ENCODE results near the gene HOXD13. TPM values are rescaled to one million over a fixed set of nuclear protein-coding genes. Genes with fewer than 3 reads are reported as not detected.

HOXD13 gene
- total and polyA plus RNA-seq, 7 experiments from 2014 or later, result not detected

DNA sequence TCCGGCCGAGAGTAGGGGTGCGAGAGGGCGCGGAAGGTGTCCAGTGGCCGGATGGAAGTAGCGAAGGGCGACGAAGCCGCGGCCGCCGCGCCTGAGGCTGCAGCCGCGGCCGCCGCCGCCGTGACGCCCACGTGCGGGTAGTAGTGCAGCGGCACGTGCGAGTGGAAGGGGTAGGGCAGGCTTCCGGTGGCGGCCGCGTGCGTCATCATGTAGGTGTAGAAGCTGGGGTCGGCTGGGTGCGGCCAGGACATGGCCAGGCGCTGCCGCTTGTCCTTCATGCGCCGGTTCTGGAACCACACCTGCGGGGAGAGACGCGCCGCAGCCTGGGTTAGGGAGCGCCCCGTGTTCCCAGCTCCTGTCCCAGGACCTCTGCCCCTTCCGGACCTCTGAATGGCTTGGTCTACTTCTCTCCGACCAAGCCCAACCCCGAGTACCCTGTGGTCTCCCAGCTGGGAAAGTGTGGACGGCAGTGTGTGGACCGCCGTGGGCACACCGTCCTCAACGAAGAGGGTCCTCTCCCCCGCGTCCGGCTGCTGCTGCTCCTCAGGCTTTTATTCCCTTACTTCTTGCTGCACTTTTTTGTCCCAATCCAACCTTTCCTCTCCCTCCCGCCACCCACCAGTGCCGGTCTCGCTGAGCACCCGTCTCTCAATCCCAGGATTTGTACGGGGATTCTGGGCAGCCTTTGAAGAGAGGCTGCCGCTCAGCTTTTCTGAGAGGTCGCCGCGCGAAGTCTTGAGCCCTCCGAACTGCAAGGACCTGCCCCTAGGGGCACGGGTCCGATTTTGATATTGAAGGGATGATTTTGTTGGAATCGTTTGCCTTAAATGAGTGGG lies 11.8 kb upstream of the HOXD13 start:
- peaks cover 7 to 84% (median 50%) of the 10 kb centered on the region in 11 donors for H3K9me3 Mint-ChIP-seq
- peaks cover 64 to 81% (median 78%) of the 10 kb centered on the region in 5 donors for H3K27me3 Mint-ChIP-seq
- no peaks in the 10 kb centered on the region for H3K36me3 ChIP-seq (ENCODE audit: control insufficient read depth in 2 of 3, insufficient read depth in 3 of 3, low read length in 3 of 3)
- DNase-seq (no peak), ATAC-seq (no peak)
- H3K4me3 Mint-ChIP-seq, result peak overlapping the region; percentile 30 to 79 (median 56)
- peak overlapping the region; percentile 71 to 98 (median 87) for H3K27ac Mint-ChIP-seq
- H3K4me1 ChIP-seq (ENCODE audit: control insufficient read depth in 2 of 2, insufficient read depth in 2 of 2, low read length in 2 of 2), result peaks cover 0 to 7% of the 10 kb centered on the region in 2 donors
- POLR2A ChIA-PET, result no interaction called here
- peaks cover 0 to 64% (median 8%) of the 10 kb centered on the region in 3 experiments for H3K9me3 ChIP-seq (ENCODE audit: control insufficient read depth in 2 of 3, low read length in 3 of 3)
- no peak overlapping the region for H3K4me3 ChIP-seq (ENCODE audit: low read length)
- intact Hi-C loops (cut with micrococcal nuclease), result loop anchor here (1.0 to 10.0 kb wide), 2 partner anchors 27 to 1746 kb away; partner anchors contain the start of genes HOXD11 (in 1 of the 2) and SP9 (in 1 of the 2)
- H3K4me1 Mint-ChIP-seq, result peaks cover 0 to 29% (median 15%) of the 10 kb centered on the region in 7 donors
- H3K36me3 Mint-ChIP-seq, result peaks cover 0 to 42% (median 5%) of the 10 kb centered on the region in 5 donors
- CTCF ChIA-PET, result no interaction called here
- no peak overlapping the region for H3K27ac ChIP-seq (ENCODE audit: low read depth, low read length)
- peaks cover 36 to 81% of the 10 kb centered on the region in 2 donors for H3K27me3 ChIP-seq (ENCODE audit: control insufficient read depth in 2 of 2, insufficient read depth in 2 of 2, low read length in 2 of 2)

DNA sequence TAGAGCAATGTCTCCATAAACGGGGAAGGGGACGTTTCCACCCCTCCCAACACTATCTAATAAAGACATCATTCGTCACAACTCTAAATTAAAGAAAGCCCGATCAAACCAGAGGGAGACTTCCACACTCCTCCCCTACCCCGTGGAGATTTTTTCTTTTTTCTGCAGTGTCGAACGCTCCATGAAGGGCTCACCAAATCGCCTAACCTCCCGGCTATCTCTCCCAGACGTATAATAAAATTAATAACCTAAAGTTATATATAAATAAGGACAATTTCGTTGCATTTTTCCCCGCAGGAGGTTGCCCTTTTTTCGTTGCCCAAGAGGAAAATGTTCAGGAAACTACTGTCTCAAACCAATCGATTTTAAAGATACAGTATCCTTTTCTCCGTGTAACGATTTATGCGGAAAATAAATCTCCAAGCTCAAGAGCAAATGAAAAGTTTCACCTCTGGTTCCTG lies 11.1 kb upstream of the HOXD13 start:
- Histone ChIP-seq H3K4me1 (ENCODE audit: control insufficient read depth in 2 of 2, insufficient read depth in 2 of 2, low read length in 2 of 2) (peaks cover 0 to 7% of the 10 kb centered on the region in 2 donors), H3K36me3 (ENCODE audit: control insufficient read depth in 2 of 3, insufficient read depth in 3 of 3, low read length in 3 of 3) (no peaks in the 10 kb centered on the region), H3K9me3 (ENCODE audit: control insufficient read depth in 2 of 3, low read length in 3 of 3) (peaks cover 0 to 63% (median 8%) of the 10 kb centered on the region in 3 experiments), H3K27me3 (ENCODE audit: control insufficient read depth in 2 of 2, insufficient read depth in 2 of 2, low read length in 2 of 2) (peaks cover 37 to 82% of the 10 kb centered on the region in 2 donors), H3K27ac (ENCODE audit: low read depth, low read length) (no peak overlapping the region), H3K4me3 (ENCODE audit: low read length) (no peak overlapping the region)
- peaks cover 0 to 30% (median 17%) of the 10 kb centered on the region in 7 donors for H3K4me1 Mint-ChIP-seq
- intact Hi-C loops (cut with micrococcal nuclease), result loop anchor here (1.0 to 10.0 kb wide), 2 partner anchors 26 to 1747 kb away; partner anchors contain the start of genes HOXD11 (in 1 of the 2) and SP9 (in 1 of the 2)
- ChIA-PET POLR2A (no interaction called here), CTCF (no interaction called here)
- peaks cover 6 to 80% (median 49%) of the 10 kb centered on the region in 11 donors for H3K9me3 Mint-ChIP-seq
- H3K27ac Mint-ChIP-seq, result peak overlapping the region; percentile 71 to 98 (median 87)
- DNase-seq (no peak), ATAC-seq (no peak)
- H3K27me3 Mint-ChIP-seq, result peaks cover 61 to 80% (median 74%) of the 10 kb centered on the region in 5 donors
- peaks cover 0 to 42% (median 5%) of the 10 kb centered on the region in 5 donors for H3K36me3 Mint-ChIP-seq
- peak overlapping the region in 9 of 10 donors; percentile 30 to 79 (median 56) for H3K4me3 Mint-ChIP-seq

DNA sequence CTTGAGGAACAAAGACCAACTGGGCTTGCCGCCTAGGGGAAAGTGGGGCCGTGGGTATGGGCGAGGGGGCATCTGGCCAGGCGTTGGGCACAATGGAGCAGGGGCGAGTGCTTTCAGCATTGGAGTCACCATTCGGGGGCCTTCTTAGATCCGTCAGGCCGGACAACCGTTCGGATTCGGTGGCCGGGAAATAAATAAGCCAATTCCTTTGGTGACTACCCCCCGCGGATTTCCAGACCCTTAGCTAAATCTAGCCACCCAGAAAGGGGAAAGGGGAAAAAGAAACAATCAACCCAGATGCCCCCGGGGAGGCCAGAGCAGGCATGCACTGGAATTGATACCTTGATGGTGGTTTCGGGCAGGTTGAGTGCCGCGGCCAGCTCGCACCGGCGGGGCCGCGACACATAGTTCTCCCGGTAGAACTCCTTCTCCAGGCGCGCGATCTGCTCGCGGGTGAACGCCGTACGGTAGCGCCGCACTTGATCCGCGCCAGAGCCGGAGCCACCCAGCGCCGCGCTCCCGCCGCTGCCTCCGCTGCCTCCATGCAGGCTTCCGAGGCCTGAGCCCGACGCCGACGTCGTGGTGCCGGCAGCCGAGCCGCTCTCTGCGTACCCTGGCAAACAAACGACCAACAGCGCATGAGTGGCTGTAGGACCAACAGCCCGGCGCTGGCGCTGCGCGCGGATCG lies 10.5 kb upstream of the HOXD13 start:
- H3K4me3 Mint-ChIP-seq, result peak overlapping the region in 7 of 10 donors; percentile 29 to 79 (median 57)
- H3K27ac Mint-ChIP-seq, result peak overlapping the region; percentile 71 to 98 (median 87)
- intact Hi-C loops (cut with micrococcal nuclease), result loop anchor here (1.0 to 10.0 kb wide), 2 partner anchors 25 to 1747 kb away; partner anchors contain the start of genes HOXD11 (in 1 of the 2) and SP9 (in 1 of the 2)
- peaks cover 61 to 81% (median 74%) of the 10 kb centered on the region in 5 donors for H3K27me3 Mint-ChIP-seq
- H3K9me3 ChIP-seq (ENCODE audit: control insufficient read depth in 2 of 3, low read length in 3 of 3), result peaks cover 0 to 63% (median 13%) of the 10 kb centered on the region in 3 experiments
- CTCF ChIA-PET, result no interaction called here
- peaks cover 0 to 32% (median 21%) of the 10 kb centered on the region in 7 donors for H3K4me1 Mint-ChIP-seq
- H3K36me3 ChIP-seq (ENCODE audit: control insufficient read depth in 2 of 3, insufficient read depth in 3 of 3, low read length in 3 of 3), result no peaks in the 10 kb centered on the region
- peaks cover 4 to 80% (median 49%) of the 10 kb centered on the region in 11 donors for H3K9me3 Mint-ChIP-seq
- H3K27ac ChIP-seq (ENCODE audit: low read depth, low read length), result no peak overlapping the region
- H3K27me3 ChIP-seq (ENCODE audit: control insufficient read depth in 2 of 2, insufficient read depth in 2 of 2, low read length in 2 of 2), result peaks cover 41 to 82% of the 10 kb centered on the region in 2 donors
- H3K4me1 ChIP-seq (ENCODE audit: control insufficient read depth in 2 of 2, insufficient read depth in 2 of 2, low read length in 2 of 2), result peaks cover 0 to 7% of the 10 kb centered on the region in 2 donors
- peaks cover 0 to 44% (median 5%) of the 10 kb centered on the region in 5 donors for H3K36me3 Mint-ChIP-seq
- no peak overlapping the region for H3K4me3 ChIP-seq (ENCODE audit: low read length)
- POLR2A ChIA-PET, result no interaction called here
- no peak for DNase-seq
- ATAC-seq, result no peak

DNA sequence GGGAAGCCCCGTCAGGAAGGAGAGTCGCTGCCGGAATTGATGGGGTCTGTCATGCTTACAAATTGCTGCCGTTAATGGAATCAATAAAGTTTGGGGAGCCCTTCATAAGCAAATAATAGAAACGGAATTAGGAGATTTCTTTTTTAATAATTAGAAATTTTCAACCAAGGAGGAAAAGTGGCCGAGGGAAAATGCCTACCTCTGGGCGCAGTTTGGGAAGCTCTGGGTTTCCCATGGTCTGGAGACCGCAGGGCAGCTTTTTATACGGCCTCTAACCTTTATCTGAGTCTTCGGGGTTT lies 10.0 kb upstream of the HOXD13 start:
- ATAC-seq, result no peak
- Histone ChIP-seq H3K4me3 (ENCODE audit: low read length) (no peak overlapping the region), H3K9me3 (ENCODE audit: control insufficient read depth in 2 of 3, low read length in 3 of 3) (peaks cover 0 to 63% (median 13%) of the 10 kb centered on the region in 3 experiments), H3K27ac (ENCODE audit: low read depth, low read length) (no peak overlapping the region), H3K4me1 (ENCODE audit: control insufficient read depth in 2 of 2, insufficient read depth in 2 of 2, low read length in 2 of 2) (peaks cover 0 to 7% of the 10 kb centered on the region in 2 donors), H3K36me3 (ENCODE audit: control insufficient read depth in 2 of 3, insufficient read depth in 3 of 3, low read length in 3 of 3) (no peaks in the 10 kb centered on the region), H3K27me3 (ENCODE audit: control insufficient read depth in 2 of 2, insufficient read depth in 2 of 2, low read length in 2 of 2) (peaks cover 37 to 84% of the 10 kb centered on the region in 2 donors)
- ChIA-PET POLR2A (no interaction called here), CTCF (no interaction called here)
- peak overlapping the region in 8 of 9 donors; percentile 59 to 98 (median 74) for H3K27ac Mint-ChIP-seq
- peak overlapping the region in 6 of 10 donors; percentile 29 to 76 (median 58) for H3K4me3 Mint-ChIP-seq
- DNase-seq, result no peak
- H3K4me1 Mint-ChIP-seq, result peaks cover 0 to 32% (median 21%) of the 10 kb centered on the region in 7 donors
- peaks cover 0 to 45% (median 5%) of the 10 kb centered on the region in 5 donors for H3K36me3 Mint-ChIP-seq
- intact Hi-C loops (cut with micrococcal nuclease), result loop anchor here in 1 of 2 donors (10.0 kb wide), 1 partner anchor 1748 kb away; the partner anchor contains the start of gene SP9
- H3K27me3 Mint-ChIP-seq, result peaks cover 66 to 82% (median 74%) of the 10 kb centered on the region in 5 donors
- peaks cover 5 to 80% (median 50%) of the 10 kb centered on the region in 11 donors for H3K9me3 Mint-ChIP-seq

DNA sequence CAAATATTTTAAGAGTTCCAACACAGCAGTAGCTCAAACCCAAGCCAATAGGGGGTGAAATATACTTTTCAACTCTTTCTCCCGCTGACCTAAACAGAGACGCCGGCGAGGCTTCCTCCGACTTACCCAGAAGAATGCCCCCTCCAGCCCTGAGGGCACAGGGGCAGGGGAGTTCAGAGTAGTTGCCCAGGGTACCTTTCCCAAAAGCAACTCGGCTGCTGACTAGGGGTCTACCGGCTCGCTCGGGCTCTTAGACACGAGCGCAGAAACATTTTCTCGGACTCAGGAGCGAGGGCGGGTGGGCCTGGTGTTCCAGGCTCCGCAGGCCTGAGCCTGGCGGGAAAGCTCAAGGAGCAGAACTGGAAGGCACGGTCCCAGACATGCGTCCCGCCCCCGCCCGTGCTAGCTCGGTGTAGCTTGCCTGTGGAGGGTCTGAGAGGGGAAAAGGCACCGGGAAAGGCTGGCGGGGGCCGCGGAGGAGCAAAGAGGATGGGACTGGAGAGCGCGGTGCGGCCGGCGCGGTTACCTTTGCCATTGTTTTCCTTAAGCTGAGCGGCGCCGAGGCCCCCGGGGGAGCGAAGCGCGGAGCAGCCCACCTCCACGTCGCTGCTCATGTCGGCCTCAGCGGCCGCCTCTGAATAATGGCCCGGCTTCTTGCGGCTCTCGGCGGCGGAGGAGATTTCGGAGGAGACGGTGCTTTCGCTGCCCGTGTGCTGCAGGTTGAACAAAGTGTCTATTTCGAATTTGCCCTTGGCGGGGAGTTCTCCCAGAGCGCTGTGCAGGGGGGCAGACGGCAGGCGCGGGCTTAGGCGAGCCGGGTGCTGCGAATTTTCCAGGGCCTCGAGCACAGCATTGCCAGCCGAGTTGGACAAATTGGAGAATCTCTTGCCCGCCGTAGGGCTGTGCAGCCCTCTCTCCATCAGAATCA lies 9.4 kb upstream of the HOXD13 start:
- peaks cover 6 to 85% (median 50%) of the 10 kb centered on the region in 11 donors for H3K9me3 Mint-ChIP-seq
- no peak for DNase-seq

More for the DNA sequence above, 9.4 kb upstream of the HOXD13 start:
- Mint-ChIP-seq H3K36me3 (peaks cover 0 to 45% (median 5%) of the 10 kb centered on the region in 5 donors), H3K4me3 (peak overlapping the region in 8 of 10 donors; percentile 20 to 76 (median 58)), H3K4me1 (peaks cover 0 to 32% (median 22%) of the 10 kb centered on the region in 7 donors), H3K27me3 (peaks cover 69 to 88% (median 77%) of the 10 kb centered on the region in 5 donors), H3K27ac (peak overlapping the region; percentile 28 to 98 (median 82))
- Histone ChIP-seq H3K4me1 (ENCODE audit: control insufficient read depth in 2 of 2, insufficient read depth in 2 of 2, low read length in 2 of 2) (peaks cover 0 to 7% of the 10 kb centered on the region in 2 donors), H3K36me3 (ENCODE audit: control insufficient read depth in 2 of 3, insufficient read depth in 3 of 3, low read length in 3 of 3) (no peaks in the 10 kb centered on the region), H3K27me3 (ENCODE audit: control insufficient read depth in 2 of 2, insufficient read depth in 2 of 2, low read length in 2 of 2) (peaks cover 37 to 86% of the 10 kb centered on the region in 2 donors), H3K27ac (ENCODE audit: low read depth, low read length) (no peak overlapping the region), H3K9me3 (ENCODE audit: control insufficient read depth in 2 of 3, low read length in 3 of 3) (peaks cover 0 to 63% (median 13%) of the 10 kb centered on the region in 3 experiments), H3K4me3 (ENCODE audit: low read length) (no peak overlapping the region)
- intact Hi-C loops (cut with micrococcal nuclease), result loop anchor here in 1 of 2 donors (10.0 kb wide), 1 partner anchor 1748 kb away; the partner anchor contains the start of gene SP9
- ChIA-PET CTCF (no interaction called here), POLR2A (no interaction called here)
- ATAC-seq, result no peak
